Skin epidermis (tissue), 12 donors: ENCODE measurements around the gene XYLT1.

Experiments
- H3K27ac ChIP-seq, 21 experiments: fragments of 200-600 bp; sonication (generic) in 11 of 21; one replicate each; pipeline ENCODE4 v1.5.0; 2020; ENCODE audit warnings: mild to moderate bottlenecking in 3 of 21, inconsistent platforms in 2 of 21, moderate library complexity in 2 of 21
- H3K4me3 ChIP-seq, 7 experiments: fragments of 200-600 bp; sonication (generic) in 2 of 7; one replicate each; pipeline ENCODE4 v1.5.0; 2020; ENCODE audit warnings: inconsistent platforms in 2 of 7, mild to moderate bottlenecking in 2 of 7, moderate library complexity in 1 of 7

XYLT1 gene

DNA sequence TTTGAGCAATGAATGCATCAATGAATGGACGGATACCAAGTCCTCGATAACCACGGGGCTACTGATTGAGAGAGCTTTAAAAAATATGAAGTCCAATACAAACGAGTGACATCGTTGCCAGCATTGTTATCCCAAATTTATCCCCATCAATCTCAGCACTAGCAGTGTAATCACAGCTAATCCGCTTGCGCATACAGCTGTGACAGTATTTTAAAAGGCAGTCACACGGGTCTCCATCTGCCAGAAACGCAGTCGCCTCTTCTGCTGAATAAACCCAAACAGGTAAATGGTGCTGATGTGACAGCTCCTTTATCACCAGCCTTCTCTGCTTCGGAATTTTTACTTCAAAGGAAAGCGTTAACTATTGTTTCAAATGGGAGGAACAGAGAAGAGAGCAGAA lies 311.1 kb downstream of the XYLT1 start:
- no peak overlapping the region for H3K27ac ChIP-seq
- H3K4me3 ChIP-seq: no peak overlapping the region

DNA sequence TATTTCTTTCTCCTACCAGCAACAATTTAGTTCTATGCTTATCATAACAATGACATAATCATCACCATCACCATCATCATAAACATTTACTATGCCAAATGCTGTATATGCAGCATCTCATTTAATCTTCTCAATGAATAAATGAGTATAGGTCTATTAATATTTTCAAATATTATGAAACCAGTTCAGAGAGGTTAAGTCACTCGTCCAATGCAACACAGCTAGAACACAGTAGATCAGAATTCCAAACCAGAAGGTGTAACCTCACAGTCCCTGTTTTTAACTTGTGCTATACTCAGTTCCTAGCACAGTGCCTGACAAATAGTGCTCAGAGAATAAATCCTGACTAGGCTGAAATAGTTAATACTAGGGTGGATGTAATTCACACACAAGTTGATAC lies 314.8 kb downstream of the XYLT1 start:
- Histone ChIP-seq H3K27ac (no peak overlapping the region), H3K4me3 (no peak overlapping the region)

DNA sequence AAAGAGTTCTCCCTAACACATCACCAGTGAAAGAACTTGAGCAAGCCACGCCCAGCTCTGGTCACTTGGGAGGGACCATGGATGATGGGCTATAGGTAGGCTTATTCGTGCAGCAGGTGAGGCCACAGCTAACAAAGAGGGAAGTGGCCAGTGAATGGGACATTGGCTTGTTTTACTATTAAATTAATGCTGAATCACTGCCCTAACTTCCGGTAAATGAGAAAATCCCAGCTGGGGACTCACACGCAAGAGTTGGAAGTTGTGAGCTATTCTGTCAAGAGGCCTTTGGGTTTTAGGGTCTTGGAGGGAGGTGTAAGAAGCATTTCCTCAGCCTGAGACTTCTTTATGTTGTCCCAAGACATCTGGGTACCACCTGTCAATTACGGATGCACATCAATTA lies 315.3 kb downstream of the XYLT1 start:
- Histone ChIP-seq H3K27ac (no peak overlapping the region), H3K4me3 (no peak overlapping the region)

DNA sequence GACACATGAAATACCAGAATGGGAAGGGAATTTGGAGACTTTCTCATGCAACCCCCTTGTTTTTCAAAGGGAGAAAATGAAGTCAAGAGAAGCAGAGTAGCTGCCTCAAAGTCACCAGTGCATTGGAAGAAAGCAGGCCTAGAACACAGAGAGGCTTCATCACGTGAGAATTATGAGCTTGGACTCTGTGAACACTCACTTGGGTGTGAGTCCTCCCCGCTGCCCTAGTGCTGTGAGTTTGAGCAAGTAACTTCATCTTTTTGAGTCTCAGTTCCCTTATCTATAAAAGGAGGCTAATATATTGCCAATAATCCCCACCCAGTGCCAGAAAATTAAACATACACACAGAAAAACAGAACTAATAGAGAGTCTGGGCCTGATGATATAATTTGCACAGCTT lies 315.8 kb downstream of the XYLT1 start:
- Histone ChIP-seq H3K4me3 (no peak overlapping the region), H3K27ac (peak overlapping the region in 1 of 21 experiments; percentile 29)

DNA sequence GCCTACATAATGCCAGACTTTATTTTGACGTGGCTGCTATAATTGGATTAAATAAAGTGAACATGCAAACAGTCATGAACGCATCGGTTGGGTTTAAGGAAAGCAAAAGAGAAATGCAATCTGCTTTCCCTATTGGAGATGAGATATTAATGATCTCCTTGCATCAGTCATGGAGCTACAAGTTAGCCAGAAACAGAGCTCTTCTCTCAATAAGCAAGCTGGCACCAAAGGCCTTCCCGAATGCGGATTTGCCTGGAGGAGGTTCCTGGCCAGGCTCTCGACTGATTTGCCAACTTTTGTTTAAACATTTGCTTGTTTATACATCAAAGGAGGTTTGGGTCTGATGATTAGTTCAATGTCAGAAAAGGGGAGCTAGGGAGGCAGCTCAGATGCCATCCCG lies 318.4 kb downstream of the XYLT1 start:
- no peak overlapping the region for H3K4me3 ChIP-seq
- H3K27ac ChIP-seq: no peak overlapping the region

DNA sequence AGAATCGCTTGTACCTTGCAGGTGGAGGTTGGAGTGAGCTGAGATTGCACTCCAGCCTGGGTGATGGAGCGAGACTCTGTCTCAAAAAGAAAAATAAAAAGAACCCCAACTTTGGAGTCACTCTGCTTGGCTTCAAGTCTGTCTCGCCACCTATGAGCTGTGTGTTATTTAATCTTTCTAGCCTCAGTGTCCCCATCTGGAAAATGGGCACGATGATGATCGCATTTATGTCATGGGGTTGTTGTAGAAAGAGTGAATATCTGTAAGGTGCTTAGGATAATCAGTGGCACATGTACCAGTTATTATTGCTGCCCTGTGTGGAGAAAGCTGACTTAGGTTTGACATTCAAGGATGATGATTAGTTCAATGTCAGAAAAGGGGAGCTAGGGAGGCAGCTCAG lies 319.4 kb downstream of the XYLT1 start:
- Histone ChIP-seq H3K4me3 (no peak overlapping the region), H3K27ac (no peak overlapping the region)

DNA sequence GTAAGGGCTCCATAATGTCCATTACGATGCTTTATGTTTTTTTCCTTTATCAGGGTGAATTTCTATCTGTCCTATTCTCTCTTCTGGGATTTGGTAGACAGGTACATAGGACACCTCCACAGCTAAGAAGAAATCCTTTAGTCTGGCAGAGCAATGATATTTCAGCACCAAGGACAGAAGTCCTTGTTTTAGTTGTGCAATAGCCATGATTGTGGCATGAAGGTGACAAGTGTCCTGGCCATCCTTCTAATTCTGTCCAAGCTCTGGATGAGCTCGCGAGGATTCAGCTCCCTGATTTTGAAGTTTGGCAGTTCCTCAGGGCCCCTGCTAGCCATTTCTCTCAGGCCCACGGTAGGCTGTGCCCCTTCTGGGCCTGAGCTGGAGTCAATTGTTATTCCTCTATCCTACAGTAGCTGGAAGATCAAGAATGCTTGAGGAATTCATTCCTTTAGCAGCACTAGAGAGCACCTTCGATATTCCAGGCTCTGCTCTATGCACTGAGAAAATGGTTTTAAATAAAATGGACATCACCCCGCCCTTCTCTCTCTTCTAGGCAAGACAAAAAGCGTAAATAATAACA lies 320.8 kb downstream of the XYLT1 start:
- Histone ChIP-seq H3K4me3 (no peak overlapping the region), H3K27ac (no peak overlapping the region)

DNA sequence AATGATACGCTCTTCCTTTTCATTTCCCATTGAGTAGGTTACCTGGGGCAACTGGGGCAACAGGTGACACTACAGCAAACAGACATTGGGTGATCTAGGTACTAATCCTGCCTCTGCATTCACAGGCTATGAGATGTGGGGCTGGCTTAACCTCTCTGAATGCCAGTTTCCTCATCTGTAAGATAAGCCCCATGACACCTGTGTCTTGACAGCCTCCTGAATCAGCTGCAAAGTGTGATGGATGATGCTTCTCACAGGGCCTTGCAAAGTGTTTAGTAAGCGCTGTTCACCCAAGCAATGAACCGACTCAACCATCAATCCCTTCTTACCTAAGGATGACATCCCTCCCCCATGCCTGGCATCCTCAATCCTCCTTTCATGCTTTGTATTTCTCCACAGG lies 322.8 kb downstream of the XYLT1 start:
- Histone ChIP-seq H3K4me3 (no peak overlapping the region), H3K27ac (no peak overlapping the region)

DNA sequence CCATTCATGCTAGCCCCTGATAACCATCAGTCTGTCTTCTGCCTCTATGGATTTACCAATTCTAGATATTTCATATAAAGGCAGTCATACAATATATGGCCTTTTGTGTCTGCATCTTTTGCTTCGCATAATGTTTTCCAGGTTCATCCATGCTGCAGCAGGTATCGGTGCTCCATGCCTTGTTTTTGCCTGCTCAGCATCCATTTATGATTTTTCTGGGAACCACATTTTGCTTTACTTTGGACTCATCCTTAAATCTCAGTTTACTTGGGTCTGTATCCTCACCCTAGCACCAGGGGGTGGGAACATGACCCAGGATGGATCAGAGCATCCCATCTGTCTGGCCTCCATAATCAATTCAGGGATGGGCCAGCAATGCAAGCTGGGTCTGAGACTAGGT lies 325.7 kb downstream of the XYLT1 start:
- no peak overlapping the region for H3K27ac ChIP-seq

DNA sequence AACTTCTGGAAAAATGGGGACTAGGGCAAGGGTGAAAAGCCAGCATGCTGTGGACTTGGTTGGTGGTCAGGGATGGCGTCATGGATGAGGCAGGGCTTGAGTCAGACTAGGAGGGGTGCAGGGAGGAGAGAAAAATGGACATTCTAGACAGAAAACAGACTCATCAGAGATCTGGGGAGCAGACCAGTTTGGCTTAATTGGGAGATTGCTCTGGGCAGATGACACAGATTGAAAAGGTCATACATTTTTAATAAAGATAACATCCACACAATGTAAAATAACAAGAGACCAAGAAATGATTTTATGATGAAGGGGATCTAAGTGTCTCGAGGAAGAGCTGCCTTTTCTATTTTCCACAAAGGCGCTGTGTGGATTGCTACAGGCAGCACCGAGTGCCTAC lies 326.3 kb downstream of the XYLT1 start:
- Histone ChIP-seq H3K27ac (no peak overlapping the region), H3K4me3 (no peak overlapping the region)

More for the DNA sequence above, 325.7 kb downstream of the XYLT1 start:
- no peak overlapping the region for H3K4me3 ChIP-seq

DNA sequence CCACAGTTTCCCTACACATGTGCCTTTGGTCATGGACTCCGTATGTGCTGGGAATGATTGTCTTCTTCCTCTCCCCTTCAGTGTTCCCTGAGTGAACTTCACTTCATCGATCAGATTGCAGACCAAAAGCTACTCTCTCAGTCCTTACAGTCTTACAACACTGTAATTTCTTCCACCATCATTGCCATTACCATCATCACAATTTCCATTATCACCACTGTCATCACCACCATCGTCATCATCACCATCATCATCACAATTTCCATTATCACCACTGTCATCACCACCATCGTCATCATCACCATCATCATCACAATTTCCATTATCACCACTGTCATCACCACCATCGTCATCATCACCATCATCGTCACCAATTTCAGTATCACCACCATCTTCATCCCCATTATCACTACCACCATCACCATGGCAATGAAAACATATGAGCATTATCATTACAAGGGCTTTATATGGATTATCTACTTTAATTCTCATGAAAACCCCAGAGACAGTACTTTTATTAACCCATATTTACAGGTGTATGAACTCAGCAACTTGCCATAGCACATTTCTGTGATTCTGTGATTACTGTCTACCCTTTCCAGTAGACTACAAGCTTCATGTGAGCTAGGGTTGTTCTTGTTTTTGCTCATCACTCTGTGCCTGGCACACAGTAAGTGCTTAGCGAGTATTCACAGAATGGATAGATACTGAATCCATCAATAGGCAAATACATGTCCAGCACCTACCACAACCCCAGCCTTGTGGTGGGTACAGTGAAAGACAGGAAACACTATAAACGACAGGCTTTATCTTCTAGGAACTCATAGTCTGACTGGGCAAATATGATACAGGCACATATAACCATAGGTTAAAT lies 327.0 kb downstream of the XYLT1 start:
- H3K4me3 ChIP-seq: no peak overlapping the region
- no peak overlapping the region for H3K27ac ChIP-seq

DNA sequence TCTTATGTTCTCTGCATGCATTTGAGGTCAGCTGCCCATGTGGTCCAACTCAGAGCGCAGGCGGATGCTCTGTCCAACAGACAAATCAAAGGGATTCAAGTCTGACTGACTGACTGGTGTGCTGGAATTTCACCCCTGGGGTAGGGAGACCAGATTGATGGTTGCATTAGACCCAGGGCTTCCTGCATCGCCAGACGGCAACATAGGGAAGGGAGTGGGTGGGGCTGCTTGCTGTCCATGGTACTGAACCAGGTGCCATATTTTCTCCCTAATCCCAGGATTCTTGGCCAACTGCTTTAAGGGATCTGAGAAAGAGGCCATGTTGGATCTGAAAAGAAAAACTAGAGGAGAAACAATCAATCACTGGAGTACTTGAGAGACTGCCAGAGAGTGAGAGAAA lies 332.0 kb downstream of the XYLT1 start:
- no peak overlapping the region for H3K27ac ChIP-seq

DNA sequence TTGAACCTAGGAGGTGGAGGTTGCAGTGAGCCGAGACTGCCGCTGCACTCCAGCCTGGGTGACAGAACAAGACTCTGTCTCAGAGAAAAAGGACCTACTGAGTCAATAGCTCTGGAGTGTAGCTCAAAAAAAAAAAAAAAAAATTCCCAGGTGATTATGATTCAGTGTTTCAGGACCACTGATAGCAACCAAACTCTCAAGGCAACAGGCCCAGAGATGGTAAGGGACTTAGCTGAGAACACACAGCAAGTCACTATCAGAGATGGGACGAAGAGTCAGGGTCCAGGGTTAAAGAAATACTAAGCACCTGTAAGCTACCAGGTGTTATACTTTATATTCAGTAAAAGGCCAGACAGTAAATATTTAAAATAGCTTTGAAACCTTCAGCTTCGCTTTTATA lies 335.3 kb downstream of the XYLT1 start:
- H3K4me3 ChIP-seq: no peak overlapping the region
- no peak overlapping the region for H3K27ac ChIP-seq

More for the DNA sequence above, 332.0 kb downstream of the XYLT1 start:
- no peak overlapping the region for H3K4me3 ChIP-seq

DNA sequence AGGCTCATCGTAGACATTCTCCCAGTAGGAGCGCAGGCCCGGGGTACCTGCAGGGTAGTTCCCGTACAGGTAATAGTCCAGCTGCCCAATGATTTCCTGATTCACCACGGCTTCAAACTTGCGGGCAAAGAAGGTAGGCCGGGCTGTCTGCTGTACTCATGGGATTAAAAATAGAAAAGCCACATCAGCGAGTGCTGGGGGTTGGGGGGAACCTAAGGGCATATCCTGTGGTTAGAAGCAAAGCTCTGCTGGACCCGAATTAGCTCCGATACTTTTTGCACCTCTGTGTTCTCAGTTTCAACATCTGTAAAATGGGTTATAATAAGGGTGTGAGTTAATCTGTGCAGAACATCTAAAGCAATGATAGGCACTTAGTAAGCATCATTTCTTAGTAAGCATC lies 336.2 kb downstream of the XYLT1 start:
- H3K27ac ChIP-seq: no peak overlapping the region

DNA sequence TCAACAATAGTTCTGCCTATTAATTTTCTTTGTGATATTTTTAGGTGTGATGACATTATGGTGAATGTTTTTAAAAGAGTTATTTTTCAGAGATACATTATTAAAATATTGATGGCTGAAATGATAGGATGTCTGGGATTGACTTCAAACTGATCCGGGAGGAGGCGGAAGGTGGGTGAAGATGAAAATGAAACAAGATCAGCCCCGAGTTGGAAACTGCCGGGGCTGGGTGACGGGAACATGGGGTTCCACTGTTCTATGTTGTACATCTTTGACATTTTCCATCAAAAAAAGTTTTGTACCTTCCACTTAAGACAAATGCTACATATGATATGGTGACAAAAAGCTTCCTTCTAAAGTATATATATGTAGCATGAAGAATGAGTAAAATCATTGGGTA lies 336.9 kb downstream of the XYLT1 start:
- Histone ChIP-seq H3K27ac (no peak overlapping the region), H3K4me3 (no peak overlapping the region)

More for the DNA sequence above, 336.2 kb downstream of the XYLT1 start:
- no peak overlapping the region for H3K4me3 ChIP-seq

DNA sequence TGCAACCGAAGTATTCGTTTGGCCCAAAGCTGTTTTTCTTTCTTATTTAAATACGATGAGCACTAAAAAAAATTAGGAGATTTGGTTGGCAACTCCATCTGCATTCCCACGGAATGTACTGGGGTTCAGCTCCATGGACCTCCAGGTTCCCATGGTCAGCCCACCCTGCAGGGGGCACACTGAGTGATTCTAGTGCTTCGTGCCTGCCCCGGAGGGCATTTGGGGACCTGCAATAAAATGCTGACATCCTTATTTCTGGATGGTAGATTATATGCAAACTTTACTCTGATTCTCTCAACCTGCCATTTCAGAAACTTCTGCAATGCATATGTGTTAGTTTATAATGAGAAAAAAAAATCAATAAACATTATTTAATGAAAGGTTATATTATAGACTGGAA lies 339.4 kb downstream of the XYLT1 start:
- no peak overlapping the region for H3K4me3 ChIP-seq
- no peak overlapping the region for H3K27ac ChIP-seq

DNA sequence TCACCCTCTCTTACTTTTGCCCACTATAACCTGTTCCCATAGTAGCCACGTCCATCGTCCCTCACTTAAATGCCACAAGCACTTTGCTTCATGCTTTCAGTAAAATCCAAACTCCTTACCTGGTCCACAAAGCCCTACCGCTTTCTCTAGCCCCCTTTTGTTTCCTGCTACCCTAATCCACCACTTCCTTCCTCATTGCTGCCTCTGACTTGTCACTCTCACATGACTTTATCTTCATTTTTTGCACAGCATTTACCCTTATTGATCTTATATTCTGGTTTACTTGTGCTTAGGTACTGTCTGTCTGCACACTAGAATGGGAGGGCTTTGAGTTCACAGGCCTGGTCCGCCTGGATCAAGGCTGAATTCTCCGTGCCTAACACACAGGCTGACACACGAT lies 340.0 kb downstream of the XYLT1 start:
- Histone ChIP-seq H3K27ac (no peak overlapping the region), H3K4me3 (no peak overlapping the region)

DNA sequence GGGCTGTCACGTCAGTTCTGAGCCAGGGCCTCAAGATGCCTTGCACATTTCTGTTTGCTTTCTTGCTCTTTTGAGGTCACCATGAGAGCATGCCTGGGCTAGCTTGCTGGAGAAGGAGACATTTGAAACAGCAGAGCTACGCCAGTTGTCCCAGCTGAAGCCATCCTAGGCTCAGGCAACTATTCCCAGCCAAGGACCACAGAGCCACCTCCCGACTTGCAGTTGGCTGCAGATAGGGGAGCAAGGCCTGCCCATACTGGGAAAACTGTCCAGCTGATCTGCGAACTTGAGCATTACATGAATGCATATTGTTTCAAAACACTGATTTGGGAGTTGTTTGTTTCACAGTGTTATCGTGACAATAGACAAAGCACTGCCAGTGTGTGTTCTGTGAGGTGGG lies 340.8 kb downstream of the XYLT1 start:
- Histone ChIP-seq H3K27ac (no peak overlapping the region), H3K4me3 (no peak overlapping the region)

DNA sequence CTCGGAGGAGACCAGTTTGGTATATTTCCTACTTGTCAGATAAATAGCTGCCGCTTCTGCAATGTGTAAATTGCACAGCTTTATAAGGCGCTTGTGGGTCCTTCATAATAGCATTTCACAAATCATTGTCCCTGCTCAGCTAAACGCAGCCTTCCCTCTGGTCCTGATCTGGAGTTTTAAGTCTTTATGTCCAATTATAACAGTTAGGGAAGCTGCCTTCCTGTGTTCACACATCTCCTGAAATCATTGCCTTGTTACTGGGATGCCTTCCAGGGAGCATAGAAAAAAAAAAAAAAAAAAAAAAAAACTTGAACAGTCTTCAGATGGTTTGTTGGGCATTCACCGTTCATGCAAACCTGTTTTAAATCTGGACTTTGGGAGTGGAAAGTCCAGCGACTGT lies 342.0 kb downstream of the XYLT1 start:
- H3K4me3 ChIP-seq: no peak overlapping the region
- H3K27ac ChIP-seq: no peak overlapping the region

DNA sequence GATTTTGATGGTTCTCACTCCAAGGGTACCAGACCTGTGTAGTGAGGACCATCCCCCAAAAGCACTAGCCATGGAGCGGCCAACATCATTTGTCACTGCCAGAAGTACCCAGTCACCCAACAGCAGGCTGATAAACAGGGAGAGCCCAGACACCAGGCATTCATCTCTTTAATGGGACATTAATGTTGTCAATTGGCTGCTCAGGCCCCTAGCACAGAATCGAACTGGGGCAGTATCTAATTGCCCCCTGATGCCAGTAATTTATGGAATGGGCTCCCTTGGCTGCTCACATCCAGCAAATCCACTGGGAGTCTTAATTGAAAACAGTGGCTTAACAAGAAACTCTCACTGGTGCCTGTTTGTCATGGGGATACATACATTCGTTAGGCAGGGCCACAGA lies 344.6 kb downstream of the XYLT1 start:
- no peak overlapping the region for H3K4me3 ChIP-seq
- H3K27ac ChIP-seq: no peak overlapping the region

DNA sequence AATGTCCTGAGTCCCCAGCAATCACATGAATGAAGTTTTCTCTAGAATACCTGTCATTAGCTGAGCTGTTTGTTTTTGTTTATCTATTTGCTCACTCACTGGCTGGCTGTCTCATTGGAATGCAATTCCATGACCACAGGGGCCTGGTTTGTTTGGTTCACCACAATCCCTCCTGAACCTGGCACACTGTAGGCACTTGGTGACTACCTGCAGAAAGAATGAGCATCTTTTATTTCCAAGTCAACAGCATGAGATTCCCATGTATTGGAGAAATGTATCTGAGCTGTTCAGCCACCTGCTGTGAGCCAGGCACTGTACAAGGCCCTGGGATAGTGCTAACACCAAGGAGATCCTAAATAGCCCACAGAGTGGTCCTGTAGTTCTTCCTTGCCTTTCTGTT lies 345.1 kb downstream of the XYLT1 start:
- H3K4me3 ChIP-seq: no peak overlapping the region
- H3K27ac ChIP-seq: no peak overlapping the region
